CD14-positive monocyte (primary cell): ENCODE data around the gene NR6A1. TPM values are rescaled to one million over a fixed set of nuclear protein-coding genes. Genes with fewer than 3 reads are reported as not detected.

Experiments
- DNase-seq, 3 donors: peaks; one replicate each; pipeline ENCODE4 v3.0.0-alpha.2; 2011 to 2022
- H2AFZ ChIP-seq: 2 replicates; pipeline ENCODE4 v1.6.0; 2012; ENCODE audit warnings: mild to moderate bottlenecking, low read depth, low read length, inconsistent platforms; ENCODE audit not compliant: insufficient read depth, poor library complexity, severe bottlenecking
- H3K27ac ChIP-seq, 2 donors: 1 replicate in 1 of 2; 2 replicates in 1 of 2; pipeline ENCODE4 v1.5.1; 2012 to 2013; ENCODE audit warnings: low read length in 2 of 2, control low read depth in 1 of 2, inconsistent platforms in 1 of 2, low read depth in 1 of 2, mild to moderate bottlenecking in 1 of 2
- H3K27me3 ChIP-seq, 2 donors: one replicate each; pipeline versions ENCODE4 v1.6.0 to v1.6.1; 2011 to 2013; ENCODE audit warnings: low read length in 2 of 2; ENCODE audit not compliant: control insufficient read depth in 2 of 2, insufficient read depth in 2 of 2
- H3K36me3 ChIP-seq, 2 donors: replicated peaks in 1 of 2; 1 replicate in 1 of 2; 2 replicates in 1 of 2; pipeline versions ENCODE4 v1.5.1 to v1.6.1; 2012 to 2013; ENCODE audit warnings: low read length in 2 of 2, control low read depth in 1 of 2, inconsistent platforms in 1 of 2, mild to moderate bottlenecking in 1 of 2; ENCODE audit not compliant: insufficient read depth in 2 of 2, control insufficient read depth in 1 of 2
- H3K4me1 ChIP-seq, 2 donors: 1 replicate in 1 of 2; 2 replicates in 1 of 2; pipeline versions ENCODE4 v1.5.1 to v1.6.1; 2012 to 2013; ENCODE audit warnings: low read length in 2 of 2, control low read depth in 1 of 2, inconsistent platforms in 1 of 2, mild to moderate bottlenecking in 1 of 2, moderate library complexity in 1 of 2; ENCODE audit not compliant: insufficient read depth in 2 of 2, control insufficient read depth in 1 of 2
- H3K4me2 ChIP-seq: replicated peaks from 2 replicates; pipeline ENCODE3; 2012; ENCODE audit warnings: low read length, moderate library complexity, mild to moderate bottlenecking; ENCODE audit not compliant: poor library complexity, severe bottlenecking; ENCODE audit errors: extremely low read depth
- H3K4me3 ChIP-seq, 3 experiments: fragments of 200-600 bp in 1 of 3; sonication (generic) in 1 of 3; replicated peaks in 1 of 3; 1 replicate in 2 of 3; 2 replicates in 1 of 3; pipeline ENCODE4 v1.5.1; 2011 to 2013; ENCODE audit warnings: low read length in 3 of 3, mild to moderate bottlenecking in 3 of 3, control low read depth in 2 of 3, low read depth in 2 of 3, inconsistent platforms in 1 of 3, moderate library complexity in 1 of 3
- H3K79me2 ChIP-seq: 2 replicates; pipeline ENCODE4 v1.6.0; 2012; ENCODE audit warnings: mild to moderate bottlenecking, control low read depth, inconsistent platforms, low read length, moderate library complexity; ENCODE audit not compliant: insufficient read depth
- H3K9ac ChIP-seq: 2 replicates; pipeline ENCODE4 v1.6.0; 2017; ENCODE audit warnings: low read length, mild to moderate bottlenecking; ENCODE audit not compliant: insufficient read depth, poor library complexity, severe bottlenecking
- H3K9me3 ChIP-seq, 2 donors: replicated peaks in 1 of 2; 1 replicate in 1 of 2; 2 replicates in 1 of 2; pipeline versions ENCODE4 v1.5.1 to v1.6.1; 2012 to 2013; ENCODE audit warnings: low read length in 2 of 2, control low read depth in 1 of 2; ENCODE audit not compliant: control insufficient read depth in 1 of 2, insufficient read depth in 1 of 2
- H4K20me1 ChIP-seq: 2 replicates; pipeline ENCODE4 v1.6.0; 2012; ENCODE audit warnings: mild to moderate bottlenecking, low read length, control low read depth, moderate library complexity; ENCODE audit not compliant: insufficient read depth
- H3K27ac Mint-ChIP-seq, 7 donors: one replicate each; pipeline ENCODE4 v1.8.0; 2020; ENCODE audit warnings: mild to moderate bottlenecking in 7 of 7, mixed read lengths in 7 of 7, moderate library complexity in 6 of 7, inconsistent platforms in 2 of 7
- H3K27me3 Mint-ChIP-seq, 3 donors: one replicate each; pipeline ENCODE4 v1.8.0; 2021 to 2022; ENCODE audit warnings: low read depth in 3 of 3, mild to moderate bottlenecking in 3 of 3, mixed read lengths in 3 of 3, moderate library complexity in 3 of 3, inconsistent platforms in 1 of 3
- H3K36me3 Mint-ChIP-seq, 2 donors: one replicate each; pipeline ENCODE4 v1.8.0; 2020; ENCODE audit warnings: mixed read lengths in 2 of 2, inconsistent platforms in 1 of 2, mild to moderate bottlenecking in 1 of 2
- H3K4me1 Mint-ChIP-seq: one replicate; pipeline ENCODE4 v1.8.0; 2020; ENCODE audit warnings: mild to moderate bottlenecking, mixed read lengths
- H3K4me3 Mint-ChIP-seq, 2 donors: one replicate each; pipeline ENCODE4 v1.8.0; 2020; ENCODE audit warnings: mild to moderate bottlenecking in 2 of 2, mixed read lengths in 2 of 2, moderate library complexity in 1 of 2
- H3K9me3 Mint-ChIP-seq, 7 donors: one replicate each; pipeline ENCODE4 v1.8.0; 2020 to 2022; ENCODE audit warnings: mixed read lengths in 7 of 7, mild to moderate bottlenecking in 6 of 7, moderate library complexity in 6 of 7, inconsistent platforms in 2 of 7
- WGBS: methylation state at CpG from one replicate; pipeline ENCODE4 v1.1.5; 2013; ENCODE audit warnings: missing lambda C conversion rate; ENCODE audit not compliant: insufficient coverage; 5-methylcytosine and 5-hydroxymethylcytosine counted together
- intact Hi-C, 2 donors: fragments of 100-400 bp; cut with micrococcal nuclease; formaldehyde crosslinking; loops; one replicate each; pipeline versions ENCODE4 v1.15.0 to v1.15.1; 2023
- polyA plus RNA-seq, 3 donors: library from polyadenylated mRNA; depleted of rRNA in 1 of 3; unstranded in 2 of 3; stranded (reverse) in 1 of 3; fragments of 300-500 nt in 2 of 3; fragments of >200 nt in 1 of 3; fragmentation: Illumina TruSeq in 2 of 3; gene quantifications; 1 replicate in 2 of 3; 2 replicates in 1 of 3; pipeline ENCODE4 v1.2.3, GENCODE V29; 2012 to 2021
- small RNA-seq: library from RNA; depleted of rRNA; stranded (forward); fragments of <200 nt; gene quantifications from one replicate; pipeline ENCODE3, GENCODE V24; 2012; ENCODE audit warnings: low read depth; ENCODE audit not compliant: insufficient read length
- TF ChIP-seq, protein P1 (sequence below): fragments of 200-600 bp; IDR thresholded peaks from one replicate; pipeline ENCODE4 v1.8.0; 2022; ENCODE audit warnings: antibody characterized with exemption, mild to moderate bottlenecking

Gene NR6A1
- polyA plus RNA-seq, 3 donors, result 0.15 to 2.9 (median 0.28) TPM

DNA sequence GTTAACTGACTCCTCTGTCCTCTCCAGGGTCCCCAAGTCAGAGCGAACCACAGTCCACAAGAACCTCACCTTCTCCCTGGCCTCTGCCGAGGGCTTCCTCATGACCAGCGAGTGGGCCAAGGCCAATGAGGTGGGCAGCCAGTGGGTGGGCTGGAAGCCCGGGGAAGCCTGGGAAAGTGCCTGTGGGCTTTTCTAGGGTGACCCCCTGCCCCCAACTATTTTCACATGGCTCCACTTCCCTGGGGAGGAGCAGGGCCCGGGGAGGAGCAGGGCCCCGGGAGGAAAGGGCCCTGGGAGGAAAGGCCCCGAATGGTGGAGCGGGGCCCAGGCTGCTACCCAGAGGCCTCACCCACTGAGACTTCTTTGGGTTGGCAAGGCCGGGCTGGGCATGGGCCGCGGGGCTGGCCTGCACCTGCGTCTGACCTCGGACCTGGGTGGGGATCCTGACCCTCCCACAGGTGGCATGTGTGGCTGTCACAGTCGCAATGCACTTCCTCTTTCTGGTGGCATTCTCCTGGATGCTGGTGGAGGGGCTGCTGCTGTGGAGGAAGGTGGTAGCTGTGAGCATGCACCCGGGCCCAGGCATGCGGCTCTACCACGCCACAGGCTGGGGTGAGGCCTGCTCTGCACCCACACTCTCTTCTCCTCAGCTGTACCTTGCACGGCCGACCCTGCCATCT, 302.9 kb downstream of the NR6A1 start:
- Histone ChIP-seq H3K27ac (no peak overlapping the region), H3K4me1 (no peaks in the 10 kb centered on the region), H3K27me3 (peaks cover 0 to 5% of the 10 kb centered on the region in 2 donors), H3K9me3 (no peaks in the 10 kb centered on the region), H3K9ac (no peak overlapping the region), H3K36me3 (no peaks in the 10 kb centered on the region), H2AFZ (no peak overlapping the region), H3K79me2 (no peaks in the 10 kb centered on the region), H3K4me3 (no peak overlapping the region), H3K4me2 (no peak overlapping the region), H4K20me1 (no peaks in the 10 kb centered on the region)
- no peak overlapping the region for H3K4me3 Mint-ChIP-seq
- TF ChIP-seq, protein P1, sequence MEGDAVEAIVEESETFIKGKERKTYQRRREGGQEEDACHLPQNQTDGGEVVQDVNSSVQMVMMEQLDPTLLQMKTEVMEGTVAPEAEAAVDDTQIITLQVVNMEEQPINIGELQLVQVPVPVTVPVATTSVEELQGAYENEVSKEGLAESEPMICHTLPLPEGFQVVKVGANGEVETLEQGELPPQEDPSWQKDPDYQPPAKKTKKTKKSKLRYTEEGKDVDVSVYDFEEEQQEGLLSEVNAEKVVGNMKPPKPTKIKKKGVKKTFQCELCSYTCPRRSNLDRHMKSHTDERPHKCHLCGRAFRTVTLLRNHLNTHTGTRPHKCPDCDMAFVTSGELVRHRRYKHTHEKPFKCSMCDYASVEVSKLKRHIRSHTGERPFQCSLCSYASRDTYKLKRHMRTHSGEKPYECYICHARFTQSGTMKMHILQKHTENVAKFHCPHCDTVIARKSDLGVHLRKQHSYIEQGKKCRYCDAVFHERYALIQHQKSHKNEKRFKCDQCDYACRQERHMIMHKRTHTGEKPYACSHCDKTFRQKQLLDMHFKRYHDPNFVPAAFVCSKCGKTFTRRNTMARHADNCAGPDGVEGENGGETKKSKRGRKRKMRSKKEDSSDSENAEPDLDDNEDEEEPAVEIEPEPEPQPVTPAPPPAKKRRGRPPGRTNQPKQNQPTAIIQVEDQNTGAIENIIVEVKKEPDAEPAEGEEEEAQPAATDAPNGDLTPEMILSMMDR, result no peak
- no peaks in the 10 kb centered on the region for H3K36me3 Mint-ChIP-seq
- peaks cover 6 to 13% (median 8%) of the 10 kb centered on the region in 3 donors for H3K27me3 Mint-ChIP-seq
- peaks cover 4% of the 10 kb centered on the region for H3K4me1 Mint-ChIP-seq
- 78% methylated on average over 10 of the region's 19 CpGs for WGBS
- H3K9me3 Mint-ChIP-seq, result peaks cover 0 to 5% (median 2%) of the 10 kb centered on the region in 7 donors
- H3K27ac Mint-ChIP-seq, result peak overlapping the region in 1 of 7 donors; percentile 1
- no peak for DNase-seq
- intact Hi-C loops, result no loop called here

DNA sequence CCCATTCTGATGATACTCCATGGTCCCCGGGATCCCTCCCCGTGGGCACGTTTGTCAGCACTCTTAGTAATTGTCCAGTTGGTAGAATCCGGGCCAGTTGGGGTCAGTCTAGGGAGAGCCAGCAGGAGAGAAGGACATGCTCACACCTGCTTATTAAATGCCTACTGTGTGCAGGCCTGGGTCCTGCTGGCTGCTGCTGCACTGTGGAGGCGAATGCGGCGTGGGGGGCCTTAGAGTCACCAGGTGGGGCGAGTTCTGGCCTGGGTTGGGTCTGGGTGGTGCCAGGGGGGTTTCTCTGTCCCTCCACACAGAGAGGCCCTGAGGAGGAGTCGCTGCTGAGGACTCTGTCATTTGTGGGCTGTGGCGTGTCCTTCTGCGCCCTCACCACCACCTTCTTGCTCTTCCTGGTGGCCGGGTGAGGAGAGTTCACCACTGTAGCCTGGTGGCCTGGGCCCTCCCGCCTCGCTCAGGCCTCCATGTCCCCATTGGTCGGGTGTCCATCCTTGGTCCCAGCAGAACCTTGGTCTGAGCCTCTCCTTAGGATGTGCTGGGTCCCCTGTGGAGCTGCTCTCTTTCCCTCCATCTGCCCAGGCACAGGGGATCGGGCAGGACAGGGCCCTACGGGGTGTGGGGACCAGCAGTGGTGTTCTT, 303.6 kb downstream of the NR6A1 start:
- Mint-ChIP-seq H3K4me1 (peaks cover 4% of the 10 kb centered on the region), H3K9me3 (peaks cover 2 to 9% (median 5%) of the 10 kb centered on the region in 7 donors), H3K36me3 (no peaks in the 10 kb centered on the region), H3K4me3 (no peak overlapping the region), H3K27me3 (peaks cover 6 to 17% (median 7%) of the 10 kb centered on the region in 3 donors), H3K27ac (no peak overlapping the region)
- Histone ChIP-seq H3K9ac (no peak overlapping the region), H3K4me2 (no peak overlapping the region), H3K27ac (no peak overlapping the region), H3K79me2 (no peaks in the 10 kb centered on the region), H3K27me3 (peaks cover 0 to 9% of the 10 kb centered on the region in 2 donors), H2AFZ (no peak overlapping the region), H3K4me3 (no peak overlapping the region), H4K20me1 (no peaks in the 10 kb centered on the region), H3K4me1 (no peaks in the 10 kb centered on the region), H3K9me3 (no peaks in the 10 kb centered on the region), H3K36me3 (no peaks in the 10 kb centered on the region)
- WGBS, result 94% methylated on average over 14 of the region's 17 CpGs
- intact Hi-C loops, result no loop called here
- TF ChIP-seq, protein P1, result no peak
- no peak for DNase-seq

Small RNAs within 50 kb of the gene (small RNA-seq; reads per million reads assigned to genes)
- gene MIR181A2, result 32.8 reads per million, percentile 91 among the genes with 10 or more reads in this experiment
- gene MIR181B2, result 52.4 reads per million, percentile 94 among the genes with 10 or more reads in this experiment
- gene RN7SL302P, result not detected

Other genes starting within 250 kb of the NR6A1 start
- under 1 TPM in 2 of 3 donors, not detected in 1; 0.03 to 0.25 TPM for gene OLFML2A, start 5.8 kb upstream of the NR6A1 start, polyA plus RNA-seq
- gene WDR38, start 82.1 kb upstream of the NR6A1 start, polyA plus RNA-seq, result not detected
- 1,000 to 10,000 TPM in 1 of 3 donors, 100 to 1,000 TPM in 2; 660 to 1,209 (median 828) TPM for gene RPL35, start 90.6 kb upstream of the NR6A1 start, polyA plus RNA-seq
- 10 to 100 TPM; 16.0 to 35.2 (median 20.7) TPM for gene ARPC5L, start 90.8 kb upstream of the NR6A1 start, polyA plus RNA-seq
- 10 to 100 TPM in 1 of 3 donors, 1 to 10 TPM in 2; 3.1 to 15.7 (median 8.0) TPM for gene GOLGA1, start 169.8 kb upstream of the NR6A1 start, polyA plus RNA-seq